HUES6 (cell line): ENCODE measurements around the gene BICRA.

ENCODE experiments used
- H3K27ac ChIP-seq: 2 replicates; pipeline ENCODE4 v1.7.0; 2013; ENCODE audit warnings: low read depth, mild to moderate bottlenecking, low read length, inconsistent platforms
- H3K27me3 ChIP-seq: 2 replicates; pipeline ENCODE4 v1.6.1; 2013; ENCODE audit warnings: low read length; ENCODE audit not compliant: control insufficient read depth, insufficient read depth
- H3K36me3 ChIP-seq: 2 replicates; pipeline ENCODE4 v1.6.1; 2013; ENCODE audit warnings: low read length; ENCODE audit not compliant: control insufficient read depth, insufficient read depth
- H3K4me1 ChIP-seq: 2 replicates; pipeline ENCODE4 v1.6.1; 2013; ENCODE audit warnings: low read length; ENCODE audit not compliant: control insufficient read depth, insufficient read depth
- H3K4me3 ChIP-seq: 2 replicates; pipeline ENCODE4 v1.5.1; 2013; ENCODE audit warnings: low read depth, low read length
- H3K9ac ChIP-seq: one replicate; pipeline ENCODE4 v1.6.1; 2013; ENCODE audit warnings: mild to moderate bottlenecking, low read length
- H3K9me3 ChIP-seq: 2 replicates; pipeline ENCODE4 v1.6.1; 2013; ENCODE audit warnings: low read depth, low read length; ENCODE audit not compliant: control insufficient read depth, insufficient read depth

BICRA gene

DNA sequence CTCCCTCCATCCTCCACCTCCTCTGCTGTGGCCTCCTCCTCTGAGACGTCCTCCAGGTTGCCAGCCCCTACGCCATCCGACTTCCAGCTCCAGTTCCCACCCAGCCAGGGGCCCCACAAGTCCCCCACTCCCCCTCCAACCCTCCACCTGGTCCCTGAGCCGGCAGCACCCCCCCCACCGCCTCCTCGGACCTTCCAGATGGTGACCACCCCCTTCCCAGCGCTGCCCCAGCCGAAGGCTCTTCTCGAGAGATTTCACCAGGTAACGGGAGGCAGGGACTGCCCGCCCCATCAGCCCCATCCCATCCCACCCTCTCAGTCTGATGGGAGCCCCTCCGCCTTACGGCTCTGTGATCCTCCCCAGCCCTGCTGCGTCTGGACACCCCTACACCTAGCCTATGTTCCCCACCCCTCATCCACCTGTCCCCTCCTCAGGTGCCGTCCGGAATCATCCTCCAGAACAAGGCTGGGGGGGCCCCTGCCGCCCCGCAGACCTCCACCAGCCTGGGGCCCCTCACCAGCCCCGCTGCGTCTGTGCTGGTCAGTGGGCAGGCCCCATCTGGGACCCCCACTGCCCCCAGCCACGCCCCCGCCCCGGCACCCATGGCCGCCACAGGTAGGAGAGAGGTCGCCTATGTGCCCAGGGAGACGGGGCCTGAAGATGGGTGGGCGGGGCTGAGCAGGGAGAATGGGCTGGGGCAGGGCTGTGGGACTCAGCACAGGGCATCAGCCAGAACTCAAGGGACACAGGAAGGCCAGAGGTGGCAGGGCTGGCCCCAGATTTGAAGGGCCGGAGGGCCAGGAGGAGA, 85.7 kb downstream of the BICRA start:
- no peak overlapping the region for H3K4me3 ChIP-seq
- peaks cover 46% of the 10 kb centered on the region for H3K36me3 ChIP-seq
- H3K27me3 ChIP-seq: no peaks in the 10 kb centered on the region
- no peak overlapping the region for H3K27ac ChIP-seq
- H3K9ac ChIP-seq: no peak overlapping the region
- H3K9me3 ChIP-seq: no peaks in the 10 kb centered on the region
- H3K4me1 ChIP-seq: no peaks in the 10 kb centered on the region

GRCh38 chr19:47695533-47696262, 86.8 kb downstream of the BICRA start:
- H3K27ac ChIP-seq: no peak overlapping the region
- H3K4me1 ChIP-seq: no peaks in the 10 kb centered on the region
- H3K9ac ChIP-seq: no peak overlapping the region
- H3K9me3 ChIP-seq: no peaks in the 10 kb centered on the region
- no peak overlapping the region for H3K4me3 ChIP-seq
- no peaks in the 10 kb centered on the region for H3K27me3 ChIP-seq
- H3K36me3 ChIP-seq: peaks cover 48% of the 10 kb centered on the region

- Histone ChIP-seq H3K4me1 (no peaks in the 10 kb centered on the region), H3K36me3 (peaks cover 49% of the 10 kb centered on the region), H3K9ac (no peak overlapping the region), H3K27ac (no peak overlapping the region), H3K9me3 (no peaks in the 10 kb centered on the region), H3K27me3 (no peaks in the 10 kb centered on the region), H3K4me3 (no peak overlapping the region)
Observed at GRCh38 chr19:47696635-47697034, 87.7 kb downstream of the BICRA start.

- Histone ChIP-seq H3K9ac (no peak overlapping the region), H3K36me3 (peaks cover 48% of the 10 kb centered on the region), H3K4me3 (no peak overlapping the region), H3K4me1 (no peaks in the 10 kb centered on the region), H3K27me3 (no peaks in the 10 kb centered on the region), H3K27ac (no peak overlapping the region), H3K9me3 (no peaks in the 10 kb centered on the region)
Observed at GRCh38 chr19:47697863-47698609, 89.1 kb downstream of the BICRA start.

DNA sequence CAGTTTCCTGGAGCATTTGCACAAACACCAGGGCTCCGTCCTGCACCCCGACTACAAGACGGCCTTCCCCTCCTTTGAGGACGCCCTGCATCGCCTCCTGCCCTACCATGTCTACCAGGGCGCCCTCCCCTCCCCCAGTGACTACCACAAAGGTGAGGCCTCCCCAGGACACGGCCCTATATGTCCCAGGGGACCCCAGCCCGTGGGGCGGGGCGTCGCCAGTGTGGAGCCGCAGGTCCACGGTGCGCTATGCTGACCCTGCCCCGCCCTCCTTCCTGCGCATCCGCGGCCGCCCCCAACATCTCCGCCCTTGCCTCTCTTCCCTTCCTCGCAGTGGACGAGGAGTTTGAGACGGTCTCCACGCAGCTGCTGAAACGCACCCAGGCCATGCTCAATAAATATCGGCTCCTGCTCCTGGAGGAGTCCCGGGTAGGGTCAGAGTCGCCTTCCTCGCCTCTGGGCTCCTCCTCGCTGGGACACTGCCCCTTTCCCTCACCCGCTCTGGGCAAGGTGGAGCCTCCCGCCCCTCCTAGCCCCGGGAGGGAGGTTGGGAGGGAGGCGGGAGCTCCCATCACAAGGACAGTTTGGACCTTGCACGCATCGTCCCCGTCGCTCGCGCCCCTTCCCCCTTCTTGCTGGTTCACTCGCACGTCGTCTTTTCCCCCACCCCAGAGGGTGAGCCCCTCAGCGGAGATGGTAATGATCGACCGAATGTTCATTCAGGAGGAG, 89.9 kb downstream of the BICRA start:
- H3K4me1 ChIP-seq: no peaks in the 10 kb centered on the region
- H3K36me3 ChIP-seq: peaks cover 49% of the 10 kb centered on the region
- no peak overlapping the region for H3K9ac ChIP-seq

GRCh38 chr19:47699360-47699917, 90.5 kb downstream of the BICRA start:
- no peak overlapping the region for H3K9ac ChIP-seq
- H3K36me3 ChIP-seq: peaks cover 49% of the 10 kb centered on the region
- H3K27me3 ChIP-seq: no peaks in the 10 kb centered on the region
- H3K4me1 ChIP-seq: no peaks in the 10 kb centered on the region
- H3K4me3 ChIP-seq: no peak overlapping the region
- no peaks in the 10 kb centered on the region for H3K9me3 ChIP-seq
- no peak overlapping the region for H3K27ac ChIP-seq

More for the DNA sequence above, 89.9 kb downstream of the BICRA start:
- no peaks in the 10 kb centered on the region for H3K9me3 ChIP-seq
- no peaks in the 10 kb centered on the region for H3K27me3 ChIP-seq
- no peak overlapping the region for H3K4me3 ChIP-seq
- no peak overlapping the region for H3K27ac ChIP-seq

GRCh38 chr19:47700934-47701716, 92.2 kb downstream of the BICRA start:
- Histone ChIP-seq H3K4me1 (no peaks in the 10 kb centered on the region), H3K36me3 (peaks cover 41% of the 10 kb centered on the region), H3K27me3 (no peaks in the 10 kb centered on the region), H3K4me3 (no peak overlapping the region), H3K9ac (no peak overlapping the region), H3K9me3 (no peaks in the 10 kb centered on the region), H3K27ac (no peak overlapping the region)

DNA sequence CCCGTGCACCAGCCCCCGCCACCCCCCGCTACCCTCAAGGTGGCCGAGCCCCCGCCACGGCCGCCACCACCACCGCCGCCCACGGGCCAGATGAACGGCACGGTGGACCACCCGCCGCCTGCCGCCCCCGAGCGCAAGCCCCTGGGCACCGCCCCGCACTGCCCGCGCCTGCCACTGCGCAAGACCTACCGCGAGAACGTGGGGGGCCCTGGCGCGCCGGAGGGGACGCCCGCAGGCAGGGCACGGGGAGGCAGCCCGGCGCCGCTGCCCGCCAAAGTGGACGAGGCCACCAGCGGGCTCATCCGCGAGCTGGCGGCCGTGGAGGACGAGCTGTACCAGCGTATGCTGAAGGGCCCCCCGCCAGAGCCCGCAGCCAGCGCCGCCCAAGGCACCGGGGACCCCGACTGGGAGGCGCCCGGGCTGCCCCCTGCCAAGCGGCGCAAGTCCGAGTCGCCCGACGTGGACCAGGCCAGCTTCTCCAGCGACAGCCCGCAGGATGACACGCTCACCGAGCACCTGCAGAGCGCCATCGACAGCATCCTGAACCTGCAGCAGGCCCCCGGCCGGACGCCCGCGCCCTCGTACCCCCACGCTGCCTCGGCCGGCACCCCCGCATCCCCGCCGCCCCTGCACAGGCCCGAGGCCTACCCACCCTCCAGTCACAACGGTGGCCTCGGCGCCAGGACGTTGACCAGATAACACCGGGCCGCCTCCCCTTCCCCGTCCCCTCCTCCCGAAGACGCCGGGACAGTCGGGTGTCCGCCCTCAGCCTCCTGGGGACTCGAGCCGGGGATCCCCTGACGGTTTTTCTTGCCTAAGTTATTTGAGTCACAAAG, 93.0 kb downstream of the BICRA start:
- peaks cover 36% of the 10 kb centered on the region for H3K36me3 ChIP-seq
- H3K9ac ChIP-seq: no peak overlapping the region
- H3K27ac ChIP-seq: no peak overlapping the region
- H3K4me3 ChIP-seq: no peak overlapping the region
- H3K27me3 ChIP-seq: no peaks in the 10 kb centered on the region
- H3K4me1 ChIP-seq: no peaks in the 10 kb centered on the region
- H3K9me3 ChIP-seq: no peaks in the 10 kb centered on the region

DNA sequence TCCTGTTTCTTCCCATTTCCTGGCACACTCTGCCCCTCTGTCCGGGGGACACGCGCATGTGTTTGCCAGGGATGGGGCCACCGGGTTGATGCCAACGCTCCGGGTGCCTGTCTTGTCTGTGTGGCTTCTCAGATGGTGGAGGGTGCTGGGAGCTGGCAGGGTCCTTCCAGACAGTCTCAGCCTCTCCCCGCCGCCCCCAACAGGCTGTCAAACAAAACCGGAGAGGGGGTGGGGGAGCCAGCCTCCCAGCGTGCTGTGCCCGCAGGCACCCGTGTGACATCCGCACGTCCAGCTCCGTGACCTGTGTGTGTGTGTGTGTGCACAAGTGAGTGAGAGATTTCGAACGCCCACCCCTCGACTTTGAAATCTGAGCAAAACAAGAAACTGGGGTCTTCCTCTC, 93.7 kb downstream of the BICRA start:
- Histone ChIP-seq H3K4me1 (no peaks in the 10 kb centered on the region), H3K36me3 (peaks cover 36% of the 10 kb centered on the region), H3K4me3 (no peak overlapping the region), H3K9ac (no peak overlapping the region), H3K27me3 (no peaks in the 10 kb centered on the region), H3K27ac (no peak overlapping the region), H3K9me3 (no peaks in the 10 kb centered on the region)
